ENCODE results near the gene SHISA5. TPM values are rescaled to one million over a fixed set of nuclear protein-coding genes. Genes with fewer than 3 reads are reported as not detected.

SHISA5 gene
- total and polyA plus RNA-seq, 2 of the 8 experiments (the other 6 are each of a cell fraction or from before 2014, with no cell fraction given): 196 to 315 TPM

DNA sequence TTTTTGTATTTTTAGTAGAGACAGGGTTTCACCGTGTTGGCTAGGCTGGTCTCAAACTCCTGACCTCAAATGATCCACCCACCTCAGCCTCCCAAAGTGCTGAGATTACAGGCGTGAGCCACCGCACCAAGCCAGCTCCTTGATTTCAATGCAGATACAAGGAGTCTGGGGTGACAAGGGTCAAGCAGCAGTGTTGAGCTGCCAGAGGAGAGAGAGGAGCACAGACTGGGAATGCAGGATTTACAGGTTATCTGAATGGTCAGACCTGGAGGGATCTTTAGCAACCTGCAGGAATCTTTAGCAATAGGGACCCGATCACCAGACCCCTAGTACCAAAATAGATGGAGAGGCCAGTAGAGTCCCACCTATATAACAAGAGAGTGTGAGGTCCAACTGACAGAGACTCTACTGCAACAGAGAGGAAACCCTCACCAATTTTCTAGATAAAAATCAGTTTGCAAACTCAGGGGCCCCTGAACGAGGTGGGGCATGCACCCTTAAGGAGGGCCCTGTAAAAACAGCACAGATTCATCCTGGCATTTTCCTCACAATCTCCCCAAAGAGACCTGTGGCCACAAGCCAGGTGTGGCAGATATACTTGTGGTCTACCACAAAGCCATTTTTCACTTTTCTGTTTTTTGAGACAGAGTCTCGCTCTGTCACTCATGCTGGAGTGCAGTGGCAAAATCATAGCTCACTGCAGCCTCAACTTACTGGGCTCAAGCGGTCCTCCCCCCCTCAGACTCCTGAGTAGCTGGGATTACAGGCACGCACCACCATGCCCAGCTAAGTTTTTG lies 10.7 kb upstream of the SHISA5 start:
- TF ChIP-seq KDM1A (IDR thresholded peaks at IDR 0.05; ENCODE audit: borderline replicate concordance, low read length): no peak
- TF ChIP-seq CEBPB (IDR thresholded peaks at IDR 0.05; ENCODE audit: low read depth, low read length): no peak
- TF ChIP-seq JUND (IDR thresholded peaks at IDR 0.05; ENCODE audit: low read length): no peak
- no peak for TF ChIP-seq SIRT6 (IDR thresholded peaks at IDR 0.05; ENCODE audit: low read length)
- TF ChIP-seq CHD1 (IDR thresholded peaks at IDR 0.05; ENCODE audit: low read depth, low read length): no peak
- no peak for TF ChIP-seq CTBP2 (IDR thresholded peaks at IDR 0.05; ENCODE audit: borderline replicate concordance, insufficient read depth, insufficient read length, low read length)
- TF ChIP-seq TAF7 (optimal IDR thresholded peaks at IDR 0.05; ENCODE audit: borderline replicate concordance, low read depth, low read length): no peak
- TF ChIP-seq SP4 (IDR thresholded peaks at IDR 0.05; ENCODE audit: low read length): no peak

More for the DNA sequence above, 10.7 kb upstream of the SHISA5 start:
- CTCF ChIA-PET (ENCODE audit: partially characterized antibody): interaction anchor here (0.7 to 4.0 kb wide), 6 partner anchors 34 to 114 kb away, joined by 3 to 12 read pairs (median 7); a partner anchor contains a TSS
- POLR2A ChIA-PET (ENCODE audit: partially characterized antibody): interaction anchor here (0.7 to 1.1 kb wide), 3 partner anchors 41 to 97 kb away, joined by 3 to 4 read pairs (median 3); no protein-coding TSS in a partner anchor
- Histone ChIP-seq H3K27ac (ENCODE audit: low read depth, low read length) (no peak overlapping the region), H2AFZ (ENCODE audit: low read length) (no peak overlapping the region), H3K79me2 (ENCODE audit: control insufficient read depth in 1 of 2, insufficient read depth in 2 of 2, low read length in 2 of 2) (no peaks in the 10 kb centered on the region), H3K4me3 (ENCODE audit: extremely low read depth in 1 of 4, insufficient read depth in 2 of 4, low read depth in 3 of 4, low read length in 4 of 4) (no peak overlapping the region), H3K27me3 (replicated peaks in 1 of 4; ENCODE audit: control insufficient read depth in 3 of 4, extremely low read depth in 1 of 4, insufficient read depth in 3 of 4, low read length in 3 of 4) (no peaks in the 10 kb centered on the region), H2AK5ac (ENCODE audit: low read depth, low read length) (no peak overlapping the region), H3K4me1 (replicated peaks in 1 of 4; ENCODE audit: control insufficient read depth in 3 of 4, insufficient read depth in 4 of 4, low read length in 3 of 4) (no peaks in the 10 kb centered on the region), H2BK120ac (replicated peaks; ENCODE audit: low read depth, low read length) (no peak overlapping the region), H4K8ac (ENCODE audit: extremely low read depth, insufficient read depth, low read length) (no peak overlapping the region), H3K56ac (replicated peaks; ENCODE audit: insufficient read length, low read depth, low read length) (no peak overlapping the region), H3K14ac (ENCODE audit: insufficient read length) (no peak overlapping the region), H3K79me1 (ENCODE audit: low read depth, low read length) (no peaks in the 10 kb centered on the region), H3K18ac (ENCODE audit: extremely low read depth, low read length) (no peak overlapping the region), H3K9me3 (ENCODE audit: insufficient read depth in 2 of 2, low read depth in 1 of 2, low read length in 1 of 2) (no peaks in the 10 kb centered on the region), H2BK20ac (ENCODE audit: low read length) (no peak overlapping the region), H3K4ac (replicated peaks; ENCODE audit: insufficient read length, low read depth, low read length) (no peak overlapping the region), H3K36me3 (ENCODE audit: control insufficient read depth in 2 of 4, insufficient read depth in 4 of 4, low read length in 3 of 4) (no peaks in the 10 kb centered on the region; a peak in 1 of 8 replicates), H2BK12ac (ENCODE audit: low read depth, low read length) (no peak overlapping the region), H3K4me2 (ENCODE audit: insufficient read depth in 1 of 2, low read depth in 2 of 2, low read length in 2 of 2) (no peak overlapping the region), H4K5ac (ENCODE audit: insufficient read length, low read depth, low read length) (no peak overlapping the region), H4K20me1 (replicated peaks in 1 of 2; ENCODE audit: control insufficient read depth in 1 of 2, insufficient read depth in 2 of 2, low read length in 2 of 2) (no peaks in the 10 kb centered on the region), H4K91ac (replicated peaks; ENCODE audit: insufficient read length, low read length) (no peak overlapping the region), H3K23me2 (ENCODE audit: low read depth, low read length) (no peaks in the 10 kb centered on the region), H3K9ac (replicated peaks in 1 of 4; ENCODE audit: extremely low read depth in 1 of 4, low read depth in 3 of 4, low read length in 3 of 4) (no peak overlapping the region), H3K23ac (ENCODE audit: insufficient read length) (no peak overlapping the region), H2BK5ac (ENCODE audit: low read depth, low read length) (no peak overlapping the region), H2BK15ac (ENCODE audit: low read length) (no peak overlapping the region)
- WGBS, 2 experiments (ENCODE audit: extremely low coverage in 1 of 2, insufficient coverage in 1 of 2, insufficient read length in 1 of 2, insufficient replicate concordance in 2 of 2, low coverage in 1 of 2, low lambda C conversion rate in 2 of 2, missing lambda C conversion rate in 1 of 2): 91% methylated on average over 8 of the region's 8 CpGs; no CpG with 5 or more reads in 1 of the 2 experiments
- DNase-seq (ENCODE audit: low read depth in 1 of 2, low spot score in 2 of 2): no peak
- FAIRE-seq: no peak

All from H1 (cell line).